GM19043 (cell line): Measurements from ENCODE around the gene ANXA3.
"Not testable (repeated sequence)": the region's sequence is repeated elsewhere in the genome, so short reads cannot be mapped to it uniquely, and the experiment has no call there.

Source experiments
- ATAC-seq: cut with Tn5 transposase; IDR thresholded peaks from one replicate; pipeline ENCODE4 v1.9.1; 2021; ENCODE audit warnings: low read depth; ENCODE audit not compliant: unreplicated experiment

The ANXA3 gene

GRCh38 chr4:78551420-78552351, at the start of gene ANXA3:
Gene ANXA3 (plus strand): TSS chr4:78551770. CDS start chr4:78554474, 2,704 bp downstream.
- ATAC-seq = no peak

- not testable (repeated sequence) for ATAC-seq
These were observed 45.3 kb upstream of the ANXA3 start for GRCh38 chr4:78506260-78506659.

GRCh38 chr4:78509043-78509442, 42.5 kb upstream of the ANXA3 start:
- ATAC-seq = no peak

- no peak for ATAC-seq
These were observed 41.5 kb upstream of the ANXA3 start for GRCh38 chr4:78510108-78510507.

GRCh38 chr4:78510681-78511080, 40.9 kb upstream of the ANXA3 start:
- no peak for ATAC-seq

GRCh38 chr4:78512357-78512920, 39.1 kb upstream of the ANXA3 start:
- ATAC-seq = no peak

- ATAC-seq = no peak
These were observed 38.1 kb upstream of the ANXA3 start for GRCh38 chr4:78513411-78513975.

GRCh38 chr4:78517050-78517652, 34.4 kb upstream of the ANXA3 start:
- no peak for ATAC-seq

- no peak for ATAC-seq
These were observed 33.0 kb upstream of the ANXA3 start for GRCh38 chr4:78518561-78518960.

GRCh38 chr4:78519962-78520361, 31.6 kb upstream of the ANXA3 start:
- no peak for ATAC-seq

- ATAC-seq = no peak
These were observed 30.8 kb upstream of the ANXA3 start for GRCh38 chr4:78520808-78521226.

- no peak for ATAC-seq
These were observed 27.6 kb upstream of the ANXA3 start for GRCh38 chr4:78524009-78524408.

- no peak for ATAC-seq
These were observed 26.0 kb upstream of the ANXA3 start for GRCh38 chr4:78525559-78525958.

GRCh38 chr4:78527103-78527502, 24.5 kb upstream of the ANXA3 start:
- ATAC-seq = no peak

GRCh38 chr4:78527555-78527954, 24.0 kb upstream of the ANXA3 start:
- no peak for ATAC-seq

- ATAC-seq = no peak
These were observed 23.2 kb upstream of the ANXA3 start for GRCh38 chr4:78528327-78528726.

- no peak for ATAC-seq
These were observed 21.9 kb upstream of the ANXA3 start for GRCh38 chr4:78529569-78530209.

GRCh38 chr4:78532046-78532445, 19.5 kb upstream of the ANXA3 start:
- ATAC-seq = no peak

- ATAC-seq = no peak
These were observed 17.7 kb upstream of the ANXA3 start for GRCh38 chr4:78533854-78534253.

GRCh38 chr4:78534286-78534955, 17.1 kb upstream of the ANXA3 start:
- no peak for ATAC-seq
